Tracheal epithelial cell (primary cell): Measurements from ENCODE around the gene B9D1. TPM values are rescaled to one million over a fixed set of nuclear protein-coding genes. Genes with fewer than 3 reads are reported as not detected.

Source experiments
- total RNA-seq: library from RNA; depleted of rRNA; stranded (reverse); fragments of >200 nt; gene quantifications from 2 replicates; pipeline ENCODE4 v1.2.1, GENCODE V29; 2014

The B9D1 gene, protein sequence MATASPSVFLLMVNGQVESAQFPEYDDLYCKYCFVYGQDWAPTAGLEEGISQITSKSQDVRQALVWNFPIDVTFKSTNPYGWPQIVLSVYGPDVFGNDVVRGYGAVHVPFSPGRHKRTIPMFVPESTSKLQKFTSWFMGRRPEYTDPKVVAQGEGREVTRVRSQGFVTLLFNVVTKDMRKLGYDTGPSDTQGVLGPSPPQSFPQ
- total RNA-seq, result 14.7 and 22.9 TPM in 2 replicates

DNA sequence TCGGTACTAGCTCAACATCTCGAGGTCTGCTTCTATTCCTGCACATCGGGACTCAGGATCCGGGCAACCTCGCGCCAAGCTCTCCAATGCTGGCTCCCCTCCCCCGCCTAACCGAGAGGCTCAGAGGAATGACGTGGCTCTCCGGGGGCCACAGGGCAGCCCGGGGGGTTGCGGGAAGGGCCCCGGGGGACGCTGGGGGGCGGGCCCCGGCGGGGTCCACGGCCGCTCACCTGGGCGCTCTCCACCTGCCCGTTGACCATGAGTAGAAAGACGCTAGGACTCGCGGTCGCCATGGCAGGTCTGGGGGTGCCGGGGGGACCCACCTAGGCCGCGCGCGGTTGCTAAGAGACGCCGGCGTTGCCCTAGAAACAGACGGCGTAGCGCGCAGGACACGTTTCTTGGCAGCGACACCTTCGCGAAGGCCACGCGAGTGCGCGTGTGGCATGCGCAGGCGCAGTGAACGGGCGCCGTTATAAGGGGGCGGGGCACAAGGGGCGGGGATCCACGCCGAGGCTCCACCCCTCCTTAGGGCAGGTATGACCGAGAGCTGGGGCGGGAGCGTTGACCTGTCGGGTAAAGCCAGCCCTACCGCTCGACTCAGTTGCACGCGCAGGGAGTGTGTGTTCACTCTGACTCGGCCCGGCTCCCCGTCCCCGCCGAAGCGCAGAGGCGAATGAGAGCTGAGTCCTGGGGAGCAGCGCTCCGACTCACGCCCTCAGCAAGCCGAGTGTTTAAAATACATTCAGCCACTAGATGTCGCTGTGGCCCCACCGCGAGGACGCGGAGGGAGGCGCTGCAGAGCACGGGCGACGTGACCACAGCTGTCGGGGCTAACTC is at the start of gene B9D1:
Gene B9D1 (minus strand): TSS at position 447 of the 837 bp plus-strand sequence. CDS start 154 bp downstream, at position 293.

DNA sequence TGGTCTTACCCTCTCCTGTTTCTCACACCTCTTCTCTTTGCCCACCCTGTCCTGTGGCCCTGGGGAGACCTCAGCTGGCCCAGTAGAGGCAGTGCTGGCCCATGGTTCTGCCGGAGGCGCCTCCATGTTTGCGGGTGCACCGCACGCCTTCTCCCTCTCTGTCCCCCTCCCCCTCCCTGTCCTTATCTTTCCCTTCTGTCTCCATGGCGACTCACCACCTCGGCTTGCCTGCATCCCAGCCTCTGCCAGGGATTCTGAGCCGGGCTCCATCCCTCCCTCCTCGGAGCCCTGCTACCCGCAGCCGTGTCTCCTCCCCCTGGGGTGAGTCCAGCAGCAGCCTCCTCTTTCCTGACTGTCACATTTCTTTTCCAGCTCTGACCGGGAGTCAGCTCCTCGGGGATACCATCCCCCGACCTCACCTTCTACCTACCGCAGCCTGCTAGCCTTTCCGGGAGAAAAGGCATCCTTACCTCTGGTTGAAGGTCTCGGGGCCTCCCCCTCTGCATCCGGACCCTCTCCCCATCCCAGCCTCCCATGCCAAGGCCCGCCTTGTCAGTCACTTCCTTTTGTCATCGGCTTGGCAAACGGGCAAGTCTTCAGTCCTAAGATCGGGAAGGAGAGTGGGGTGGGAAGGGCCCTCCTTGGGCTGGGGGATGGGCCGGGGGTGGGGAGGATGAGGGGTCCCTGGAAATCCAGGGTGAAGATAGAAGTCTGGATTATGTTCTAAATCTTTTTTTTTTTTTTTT is 48.5 kb upstream of the B9D1 start, which contains the start of gene RNF112:
Gene RNF112 (plus strand): TSS at position 358 of the 746 bp plus-strand sequence. CDS start 177 bp downstream, at position 535.

GRCh38 chr17:19386974-19387920 is 24.7 kb upstream of the B9D1 start, which contains the start of gene MFAP4:
MFAP4 (minus strand) TSS chr17:19387190; CDS start chr17:19387155, 35 bp downstream.

DNA sequence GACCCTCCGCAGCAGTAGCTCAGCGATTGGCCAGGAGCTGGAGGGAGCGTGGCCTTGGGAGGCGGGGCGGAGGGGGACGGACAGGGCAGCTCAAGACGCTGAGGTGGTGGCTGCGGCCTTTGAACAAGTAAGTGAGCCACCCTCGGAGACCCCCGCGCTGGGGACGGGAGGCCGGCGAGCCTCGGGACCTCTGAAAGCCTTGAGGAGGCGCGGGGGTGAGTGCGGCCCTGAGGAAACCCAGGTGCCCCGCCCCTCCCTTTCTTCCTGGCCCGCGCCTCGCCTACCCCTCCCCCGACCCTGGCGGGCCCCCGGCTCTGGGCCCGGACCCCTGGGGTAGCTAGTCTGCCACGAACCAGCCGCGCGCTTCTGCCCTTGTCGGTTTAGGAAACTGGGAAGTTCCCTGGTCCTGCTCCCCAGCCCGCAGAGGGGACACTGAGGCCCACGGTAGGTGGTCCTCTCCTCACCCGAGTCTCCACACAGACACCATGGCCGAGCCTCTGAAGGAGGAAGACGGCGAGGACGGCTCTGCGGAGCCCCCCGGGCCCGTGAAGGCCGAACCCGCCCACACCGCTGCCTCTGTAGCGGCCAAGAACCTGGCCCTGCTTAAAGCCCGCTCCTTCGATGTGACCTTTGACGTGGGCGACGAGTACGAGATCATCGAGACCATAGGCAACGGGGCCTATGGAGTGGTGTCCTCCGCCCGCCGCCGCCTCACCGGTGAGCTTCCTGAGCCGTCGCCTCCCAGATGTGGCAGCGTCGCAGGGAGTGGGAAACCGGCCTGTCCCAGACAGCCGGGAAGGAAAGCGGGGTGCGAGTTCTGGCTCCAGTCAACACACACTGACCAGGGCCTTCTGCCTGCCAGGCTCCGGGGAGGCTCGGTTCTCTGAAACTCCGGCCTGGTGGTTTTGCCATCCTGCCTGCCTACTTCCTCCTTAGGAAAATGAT is 16.2 kb upstream of the B9D1 start, which contains the start of gene MAPK7:
Gene MAPK7 (plus strand): TSS at position 83 of the 945 bp plus-strand sequence. CDS start 403 bp downstream, at position 486.

Other genes with a start within 250 kb of the B9D1 start
- gene GRAPL, start 235.1 kb downstream of the B9D1 start, total RNA-seq, result not detected in 2 replicates
- gene EPN2, start 125.4 kb downstream of the B9D1 start, total RNA-seq, result 14.3 and 22.9 TPM in 2 replicates
- gene MAPK7, start 15.8 kb upstream of the B9D1 start, total RNA-seq, result 6.2 and 9.6 TPM in 2 replicates
- gene MFAP4, start 24.5 kb upstream of the B9D1 start, total RNA-seq, result not detected in 2 replicates
- gene RNF112, start 48.5 kb upstream of the B9D1 start, total RNA-seq, result 0.24 and 0.43 TPM in 2 replicates
- 0.24 and 1.3 TPM in 2 replicates for gene SLC47A1, start 171.1 kb upstream of the B9D1 start, total RNA-seq